SK-N-SH treated with all-trans-retinoic acid at 6 μM for 48 hours (cell line): ENCODE data around the gene ENC1.

Experiments
- ATAC-seq: fragments of 200-7000 bp; cut with Tn5 transposase; 3 replicates; pipeline ENCODE4 v1.9.1; 2020; ENCODE audit warnings: mild to moderate bottlenecking, moderate library complexity
- ARNTL ChIP-seq: fragments of 450-650 bp; formaldehyde crosslinking; IDR thresholded peaks from 2 replicates; pipeline ENCODE4 v1.5.0; 2020; ENCODE audit warnings: low read depth, mild to moderate bottlenecking, moderate library complexity, borderline replicate concordance
- BACH2 ChIP-seq: fragments of 250-450 bp; sonication (Bioruptor Pico); IDR thresholded peaks from 2 replicates; pipeline ENCODE4 v1.9.0; 2021; ENCODE audit warnings: mild to moderate bottlenecking, borderline replicate concordance
- CSDC2 ChIP-seq: fragments of 250-450 bp; sonication (Bioruptor Pico); IDR thresholded peaks from 2 replicates; pipeline ENCODE4 v1.5.0; 2020; ENCODE audit warnings: mild to moderate bottlenecking, moderate library complexity
- ESRRG ChIP-seq: fragments of 250-450 bp; sonication (Bioruptor Pico); IDR thresholded peaks from 2 replicates; pipeline ENCODE4 v1.6.1; 2021; ENCODE audit warnings: mild to moderate bottlenecking
- GLIS3 ChIP-seq: fragments of 250-450 bp; sonication (Bioruptor Pico); IDR thresholded peaks from 2 replicates; pipeline ENCODE4 v1.5.0; 2020; ENCODE audit warnings: mild to moderate bottlenecking, moderate library complexity
- ISL1 ChIP-seq: fragments of 250-450 bp; sonication (Bioruptor Pico); IDR thresholded peaks from 2 replicates; pipeline ENCODE4 v2.1.2; 2022; ENCODE audit warnings: mild to moderate bottlenecking, moderate library complexity
- OSR1 ChIP-seq: fragments of 250-450 bp; sonication (Bioruptor Pico); IDR thresholded peaks from 2 replicates; pipeline ENCODE4 v1.8.0; 2022; ENCODE audit warnings: moderate library complexity, mild to moderate bottlenecking, inconsistent platforms
- PATZ1 ChIP-seq: fragments of 250-450 bp; sonication (Bioruptor Pico); IDR thresholded peaks from 2 replicates; pipeline ENCODE4 v1.8.0; 2020; ENCODE audit warnings: mild to moderate bottlenecking, moderate library complexity, borderline replicate concordance
- PPARA ChIP-seq: fragments of 250-450 bp; sonication (Bioruptor Pico); IDR thresholded peaks from 2 replicates; pipeline ENCODE4 v1.5.0; 2020; ENCODE audit warnings: mild to moderate bottlenecking, borderline replicate concordance
- RARB ChIP-seq: fragments of 250-450 bp; sonication (Bioruptor Pico); IDR thresholded peaks from 2 replicates; pipeline ENCODE4 v1.8.0; 2021; ENCODE audit warnings: mild to moderate bottlenecking, moderate library complexity
- SNAI2 ChIP-seq: fragments of 250-450 bp; sonication (Bioruptor Pico); IDR thresholded peaks from 2 replicates; pipeline ENCODE4 v1.5.0; 2020; ENCODE audit warnings: mild to moderate bottlenecking, moderate library complexity
- TCF4 ChIP-seq: fragments of 250-450 bp; sonication (Bioruptor Pico); IDR thresholded peaks from 2 replicates; pipeline ENCODE4 v1.8.0; 2021; ENCODE audit warnings: mild to moderate bottlenecking, moderate library complexity, borderline replicate concordance
- TOX ChIP-seq: fragments of 250-450 bp; sonication (Bioruptor Pico); IDR thresholded peaks from 2 replicates; pipeline ENCODE4 v1.8.0; 2021; ENCODE audit warnings: mild to moderate bottlenecking, moderate library complexity, borderline replicate concordance
- TSHZ2 ChIP-seq: fragments of 250-450 bp; sonication (Bioruptor Pico); IDR thresholded peaks from 2 replicates; pipeline ENCODE4 v1.5.0; 2020; ENCODE audit warnings: mild to moderate bottlenecking, moderate library complexity
- ZC3H10 ChIP-seq: fragments of 250-450 bp; sonication (Bioruptor Pico); IDR thresholded peaks from 2 replicates; pipeline ENCODE4 v1.5.1; 2021; ENCODE audit warnings: mild to moderate bottlenecking, moderate library complexity
- ZFP3 ChIP-seq: fragments of 250-450 bp; sonication (Bioruptor Pico); IDR thresholded peaks from 2 replicates; pipeline ENCODE4 v1.5.0; 2020; ENCODE audit warnings: mild to moderate bottlenecking, moderate library complexity
- ZFP30 ChIP-seq: fragments of 450-650 bp; formaldehyde crosslinking; IDR thresholded peaks from 2 replicates; pipeline ENCODE4 v1.5.0; 2022; ENCODE audit warnings: mild to moderate bottlenecking, moderate library complexity
- ZNF565 ChIP-seq: fragments of 450-650 bp; formaldehyde crosslinking; conservative IDR thresholded peaks from 2 replicates; pipeline ENCODE4 v1.5.0; 2020; ENCODE audit warnings: low read depth, mild to moderate bottlenecking, moderate library complexity
- ZNF70 ChIP-seq: fragments of 450-650 bp; formaldehyde crosslinking; IDR thresholded peaks from 2 replicates; pipeline ENCODE4 v1.5.0; 2020; ENCODE audit warnings: mild to moderate bottlenecking, moderate library complexity
- ZNF8 ChIP-seq: fragments of 450-650 bp; formaldehyde crosslinking; IDR thresholded peaks from 2 replicates; pipeline ENCODE4 v1.5.0; 2020; ENCODE audit warnings: mild to moderate bottlenecking, moderate library complexity
- TF ChIP-seq, protein P1 (sequence below): fragments of 250-450 bp; sonication (Bioruptor Pico); IDR thresholded peaks from 2 replicates; pipeline ENCODE4 v1.8.0; 2021; ENCODE audit warnings: low read depth, mild to moderate bottlenecking, moderate library complexity, borderline replicate concordance
- TF ChIP-seq, protein P2 (sequence below): fragments of 250-450 bp; sonication (Bioruptor Pico); IDR thresholded peaks from 2 replicates; pipeline ENCODE4 v1.5.1; 2020; ENCODE audit warnings: low read depth, mild to moderate bottlenecking, moderate library complexity

Gene ENC1

DNA sequence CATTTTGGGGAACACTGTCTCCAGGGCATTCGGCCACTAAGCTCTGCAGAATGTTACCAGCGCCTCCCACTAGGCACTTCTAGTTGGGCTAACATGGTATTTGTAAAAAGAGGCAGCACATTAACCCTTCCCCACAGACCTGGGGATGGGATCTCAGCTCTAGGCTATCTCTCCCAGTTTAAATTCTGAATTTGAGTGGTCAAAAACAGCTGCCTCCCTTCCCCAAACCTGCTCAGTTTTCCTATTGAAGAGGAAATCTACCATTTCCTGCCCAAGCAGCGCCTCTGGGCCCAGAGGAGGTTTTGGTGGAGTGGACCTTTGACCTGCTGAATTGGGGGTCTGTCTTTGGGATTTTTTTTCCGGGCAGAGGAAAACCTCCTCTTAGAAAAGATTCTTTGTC, 53.2 kb downstream of the ENC1 start:
- no peak for TF ChIP-seq ARNTL (CRISPR knock-in tag)
- TF ChIP-seq ZFP3 (CRISPR knock-in tag) = no peak
- TF ChIP-seq, protein P1, sequence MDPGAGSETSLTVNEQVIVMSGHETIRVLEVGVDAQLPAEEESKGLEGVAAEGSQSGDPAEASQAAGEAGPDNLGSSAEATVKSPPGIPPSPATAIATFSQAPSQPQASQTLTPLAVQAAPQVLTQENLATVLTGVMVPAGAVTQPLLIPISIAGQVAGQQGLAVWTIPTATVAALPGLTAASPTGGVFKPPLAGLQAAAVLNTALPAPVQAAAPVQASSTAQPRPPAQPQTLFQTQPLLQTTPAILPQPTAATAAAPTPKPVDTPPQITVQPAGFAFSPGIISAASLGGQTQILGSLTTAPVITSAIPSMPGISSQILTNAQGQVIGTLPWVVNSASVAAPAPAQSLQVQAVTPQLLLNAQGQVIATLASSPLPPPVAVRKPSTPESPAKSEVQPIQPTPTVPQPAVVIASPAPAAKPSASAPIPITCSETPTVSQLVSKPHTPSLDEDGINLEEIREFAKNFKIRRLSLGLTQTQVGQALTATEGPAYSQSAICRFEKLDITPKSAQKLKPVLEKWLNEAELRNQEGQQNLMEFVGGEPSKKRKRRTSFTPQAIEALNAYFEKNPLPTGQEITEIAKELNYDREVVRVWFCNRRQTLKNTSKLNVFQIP = no peak
- TF ChIP-seq ZC3H10 (CRISPR knock-in tag) = no peak
- no peak for TF ChIP-seq OSR1 (CRISPR knock-in tag)
- TF ChIP-seq TSHZ2 (CRISPR knock-in tag) = no peak
- no peak for TF ChIP-seq PATZ1
- TF ChIP-seq, protein P2, sequence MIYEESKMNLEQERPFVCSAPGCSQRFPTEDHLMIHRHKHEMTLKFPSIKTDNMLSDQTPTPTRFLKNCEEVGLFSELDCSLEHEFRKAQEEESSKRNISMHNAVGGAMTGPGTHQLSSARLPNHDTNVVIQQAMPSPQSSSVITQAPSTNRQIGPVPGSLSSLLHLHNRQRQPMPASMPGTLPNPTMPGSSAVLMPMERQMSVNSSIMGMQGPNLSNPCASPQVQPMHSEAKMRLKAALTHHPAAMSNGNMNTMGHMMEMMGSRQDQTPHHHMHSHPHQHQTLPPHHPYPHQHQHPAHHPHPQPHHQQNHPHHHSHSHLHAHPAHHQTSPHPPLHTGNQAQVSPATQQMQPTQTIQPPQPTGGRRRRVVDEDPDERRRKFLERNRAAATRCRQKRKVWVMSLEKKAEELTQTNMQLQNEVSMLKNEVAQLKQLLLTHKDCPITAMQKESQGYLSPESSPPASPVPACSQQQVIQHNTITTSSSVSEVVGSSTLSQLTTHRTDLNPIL (CRISPR knock-in tag) = no peak
- no peak for TF ChIP-seq PPARA (CRISPR knock-in tag)
- TF ChIP-seq CSDC2 (CRISPR knock-in tag) = no peak
- TF ChIP-seq, all 23 proteins: peak for 0
- ATAC-seq = no peak

GRCh38 chr5:74586856-74587255, 53.7 kb downstream of the ENC1 start:
- no peak for TF ChIP-seq TCF4
- TF ChIP-seq ZNF70 (CRISPR knock-in tag) = no peak
- no peak for TF ChIP-seq RARB (CRISPR knock-in tag)
- no peak for TF ChIP-seq GLIS3 (CRISPR knock-in tag)
- TF ChIP-seq BACH2 (CRISPR knock-in tag) = no peak
- TF ChIP-seq SNAI2 (CRISPR knock-in tag) = no peak
- TF ChIP-seq TOX (CRISPR knock-in tag) = no peak
- TF ChIP-seq, protein P1 = no peak
- TF ChIP-seq CSDC2 (CRISPR knock-in tag) = no peak
- TF ChIP-seq, protein P2 (CRISPR knock-in tag) = no peak
- TF ChIP-seq ZFP30 (CRISPR knock-in tag) = no peak
- TF ChIP-seq ZNF565 (CRISPR knock-in tag) = no peak

DNA sequence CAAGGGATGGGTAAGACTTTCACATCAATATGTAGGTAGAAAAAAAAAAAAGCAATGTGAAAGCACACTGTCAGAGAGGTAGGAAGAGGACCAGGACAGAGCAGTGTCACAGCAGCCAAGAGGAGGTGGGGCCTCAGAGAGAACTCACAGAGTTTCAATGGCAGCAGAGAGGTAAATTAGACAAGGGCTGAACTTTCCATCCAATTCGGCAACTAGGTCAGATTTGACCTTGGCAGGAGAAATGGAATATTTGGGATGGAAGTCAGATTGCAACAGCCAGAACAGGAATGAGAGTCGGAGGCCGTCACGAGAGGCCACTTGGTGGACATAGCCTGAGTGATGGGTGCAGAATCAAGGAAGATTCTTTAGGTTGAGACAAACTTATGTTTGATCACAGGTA, 57.7 kb downstream of the ENC1 start:
- ATAC-seq = no peak
- TF ChIP-seq TSHZ2 (CRISPR knock-in tag) = no peak
- TF ChIP-seq CSDC2 (CRISPR knock-in tag) = no peak
- no peak for TF ChIP-seq PPARA (CRISPR knock-in tag)
- no peak for TF ChIP-seq ZNF8
- TF ChIP-seq TOX (CRISPR knock-in tag) = no peak
- no peak for TF ChIP-seq ARNTL (CRISPR knock-in tag)
- no peak for TF ChIP-seq RARB (CRISPR knock-in tag)
- no peak for TF ChIP-seq ZNF565 (CRISPR knock-in tag)
- no peak for TF ChIP-seq SNAI2 (CRISPR knock-in tag)
- TF ChIP-seq GLIS3 (CRISPR knock-in tag) = no peak
- TF ChIP-seq ZFP3 (CRISPR knock-in tag) = no peak
- no peak for TF ChIP-seq ESRRG
- TF ChIP-seq ISL1 (CRISPR knock-in tag) = no peak
- TF ChIP-seq ZNF70 (CRISPR knock-in tag) = no peak
- TF ChIP-seq BACH2 (CRISPR knock-in tag) = no peak
- no peak for TF ChIP-seq ZFP30 (CRISPR knock-in tag)
- TF ChIP-seq, protein P1 = no peak

More at GRCh38 chr5:74586856-74587255, 53.7 kb downstream of the ENC1 start:
- no peak for ATAC-seq
